Kidney (tissue), 14 donors: Measurements from ENCODE around the gene MRAP2. TPM values are rescaled to one million over a fixed set of nuclear protein-coding genes. Genes with fewer than 3 reads are reported as not detected.
"Not testable (repeated sequence)": the region's sequence is repeated elsewhere in the genome, so short reads cannot be mapped to it uniquely, and the experiment has no call there.

Source experiments
- DNase-seq, 5 donors: peaks; one replicate each; pipeline ENCODE4 v3.0.0-alpha.2; 2013 to 2020
- FAIRE-seq: peaks from 2 replicates; lab custom pipeline; 2012; peaks lifted over from hg19 to GRCh38; lab: Jason Lieb, UNC
- H3K27ac ChIP-seq, 2 donors: one replicate each; pipeline ENCODE4 v1.7.0; 2013; ENCODE audit warnings: low read depth in 2 of 2, low read length in 2 of 2, inconsistent platforms in 1 of 2
- H3K27me3 ChIP-seq: one replicate; pipeline ENCODE4 v1.7.1; 2013; ENCODE audit warnings: low read length, inconsistent platforms; ENCODE audit not compliant: control insufficient read depth, insufficient read depth
- H3K36me3 ChIP-seq, 3 donors: one replicate each; pipeline versions ENCODE4 v1.7.0 to v1.7.1; 2013; ENCODE audit warnings: low read length in 3 of 3, control low read depth in 1 of 3, inconsistent platforms in 1 of 3; ENCODE audit not compliant: insufficient read depth in 3 of 3, control insufficient read depth in 2 of 3
- H3K4me1 ChIP-seq, 3 donors: one replicate each; pipeline versions ENCODE4 v1.7.0 to v1.7.1; 2013; ENCODE audit warnings: low read length in 3 of 3, inconsistent platforms in 1 of 3, low read depth in 1 of 3; ENCODE audit not compliant: control insufficient read depth in 2 of 3, insufficient read depth in 2 of 3
- H3K4me3 ChIP-seq, 3 donors: one replicate each; pipeline versions ENCODE4 v1.7.0 to v1.8.1; 2013; ENCODE audit warnings: low read length in 3 of 3, control low read depth in 1 of 3, inconsistent platforms in 1 of 3
- H3K9ac ChIP-seq, 3 donors: one replicate each; pipeline versions ENCODE4 v1.7.0 to v1.7.1; 2013; ENCODE audit warnings: low read length in 3 of 3, control low read depth in 1 of 3, inconsistent platforms in 1 of 3
- H3K9me3 ChIP-seq, 3 donors: one replicate each; pipeline versions ENCODE4 v1.7.0 to v1.7.1; 2013; ENCODE audit warnings: low read length in 3 of 3, control low read depth in 1 of 3, inconsistent platforms in 1 of 3; ENCODE audit not compliant: control insufficient read depth in 2 of 3, insufficient read depth in 1 of 3
- CTCF ChIP-seq: IDR thresholded peaks from 3 replicates; pipeline ENCODE4 v1.5.1; 2012; ENCODE audit warnings: mild to moderate bottlenecking, moderate library complexity, borderline replicate concordance; ENCODE audit not compliant: insufficient read depth; ENCODE audit errors: extremely low read depth
- intact Hi-C: fragments of 100-400 bp; cut with DNase I; formaldehyde crosslinking; loops from one replicate; pipeline ENCODE4 v1.11.1; 2022
- polyA plus RNA-seq: library from polyadenylated mRNA; stranded (reverse); fragments of 350-450 nt; fragmentation: Illumina TruSeq; extraction: RNeasy Lipid Tissue Mini Kit (QIAGEN cat#74804); gene quantifications from one replicate; pipeline ENCODE4 v1.2.3, GENCODE V29; 2014; ENCODE audit warnings: low read depth, low replicate concordance; ENCODE audit not compliant: insufficient read depth
- total RNA-seq: library from RNA; stranded (reverse); fragmentation: NEBNext Ultra II Directional; extraction: Animal tissue kit (Norgen Biotek cat#: 25700); gene quantifications from one replicate; pipeline ENCODE4 v1.2.1, GENCODE V29; 2021
- donor health status: control.
- donor health status: control.
- donor health status: control.
- donor health status: control.
- donor health status: control.
- donor health status: DM: yes; HTN: yes; CAD: no.
- donor health status: Normal renal cell carcinoma (clear cell type).

Gene MRAP2
- total and polyA plus RNA-seq, 2 donors from 2014 or later = 4.2 to 5.0 TPM

GRCh38 chr6:84028350-84028749, 5.2 kb upstream of the MRAP2 start:
- no peaks in the 10 kb centered on the region for H3K36me3 ChIP-seq
- no peaks in the 10 kb centered on the region for H3K9me3 ChIP-seq
- intact Hi-C loops = no loop called here
- no peaks in the 10 kb centered on the region for H3K27me3 ChIP-seq
- FAIRE-seq (no peak), DNase-seq (no peak)
- no peak for TF ChIP-seq CTCF
- H3K4me1 ChIP-seq = peaks cover 0 to 3% (median 0%) of the 10 kb centered on the region in 3 donors
- peak overlapping the region in 1 of 2 donors; percentile 61 for H3K27ac ChIP-seq
- no peak overlapping the region for H3K9ac ChIP-seq
- no peak overlapping the region for H3K4me3 ChIP-seq

GRCh38 chr6:84032000-84032399, 1.6 kb upstream of the MRAP2 start:
- H3K27ac ChIP-seq, H3K9ac ChIP-seq, H3K4me1 ChIP-seq, H3K27me3 ChIP-seq, H3K9me3 ChIP-seq, intact Hi-C loops, FAIRE-seq, H3K4me3 ChIP-seq, DNase-seq, H3K36me3 ChIP-seq: not testable (repeated sequence)

GRCh38 chr6:84035484-84035883, 1.9 kb downstream of the MRAP2 start:
- intact Hi-C loops = no loop called here
- FAIRE-seq = no peak
- Histone ChIP-seq H3K9me3 (no peaks in the 10 kb centered on the region), H3K27me3 (no peaks in the 10 kb centered on the region), H3K4me1 (peaks cover 0 to 3% (median 0%) of the 10 kb centered on the region in 3 donors), H3K4me3 (no peak overlapping the region), H3K9ac (no peak overlapping the region), H3K36me3 (no peaks in the 10 kb centered on the region), H3K27ac (no peak overlapping the region)
- DNase-seq = no peak
- no peak for TF ChIP-seq CTCF

GRCh38 chr6:84037425-84038089, 4.0 kb downstream of the MRAP2 start:
- no peak for DNase-seq
- Histone ChIP-seq H3K36me3 (no peaks in the 10 kb centered on the region), H3K9ac (no peak overlapping the region), H3K27me3 (no peaks in the 10 kb centered on the region), H3K4me3 (no peak overlapping the region), H3K27ac (no peak overlapping the region), H3K4me1 (peaks cover 0 to 3% (median 0%) of the 10 kb centered on the region in 3 donors), H3K9me3 (no peaks in the 10 kb centered on the region)
- intact Hi-C loops = no loop called here
- no peak for TF ChIP-seq CTCF
- no peak for FAIRE-seq
